NCI-H82 (cell line): ENCODE data around the gene MRO.
"Not testable (repeated sequence)": the region's sequence is repeated elsewhere in the genome, so short reads cannot be mapped to it uniquely, and the experiment has no call there.

ENCODE experiments used
- DNase-seq: peaks from one replicate; lab custom pipeline; 2025; lab: John Stamatoyannopoulos, UW

The MRO gene

DNA sequence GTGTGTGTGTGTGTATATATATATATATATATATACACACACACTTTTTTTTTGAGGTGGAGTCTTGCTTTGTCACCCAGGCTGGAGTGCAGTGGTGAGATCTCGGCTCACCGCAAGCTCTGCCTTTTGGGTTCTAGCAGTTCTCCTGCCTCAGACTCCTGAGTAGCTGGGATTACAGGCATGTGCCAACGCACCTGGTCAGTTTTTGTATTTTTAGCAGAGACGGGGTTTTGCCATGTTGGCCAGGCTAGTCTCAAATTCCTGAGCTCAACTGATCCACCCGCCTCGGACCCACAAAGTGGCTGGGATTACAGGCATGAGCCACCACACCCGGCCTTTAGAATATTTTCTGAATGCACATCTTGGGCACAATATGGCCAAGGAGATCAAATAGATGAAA is 13.7 kb upstream of the MRO start:
- not testable (repeated sequence) for DNase-seq

DNA sequence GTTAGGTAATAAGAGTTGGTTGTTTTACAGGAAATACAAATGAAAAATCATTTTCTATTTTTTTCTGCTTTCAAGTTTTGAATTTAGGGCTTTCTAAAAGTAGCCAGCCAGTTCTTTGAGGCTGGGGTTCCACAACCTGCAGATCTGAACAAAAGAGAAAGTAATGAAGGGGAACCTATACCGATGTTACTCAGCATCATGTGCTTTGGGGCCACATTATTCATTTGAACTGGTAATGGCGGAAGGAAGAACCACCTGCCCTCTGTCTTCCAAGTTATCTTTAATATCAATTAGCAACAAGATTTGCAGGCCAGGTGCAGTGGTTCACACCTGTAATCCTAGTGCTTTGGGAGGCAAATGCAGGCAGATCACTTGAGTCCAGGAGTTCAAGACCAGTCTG is 12.9 kb upstream of the MRO start:
- DNase-seq, result no peak

DNA sequence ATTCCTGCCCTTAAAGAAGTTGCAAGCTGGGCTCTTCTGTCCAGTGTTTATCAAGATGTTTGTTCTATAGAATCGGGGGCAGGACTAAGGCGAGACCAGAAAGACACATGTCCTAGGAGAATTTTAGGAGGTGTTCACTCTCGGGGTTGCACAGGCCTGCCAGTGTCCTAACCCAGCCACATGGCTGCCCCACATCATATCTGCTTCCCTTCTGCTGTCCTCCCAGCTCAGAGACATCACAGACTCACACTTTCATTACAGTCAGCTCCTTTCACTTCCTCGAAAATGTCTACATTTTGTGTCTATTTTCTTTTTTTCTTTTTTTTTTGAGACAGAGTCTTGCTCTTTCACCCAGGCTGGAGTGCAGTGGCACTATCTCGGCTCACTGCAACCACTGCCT is 10.7 kb upstream of the MRO start:
- no peak for DNase-seq

DNA sequence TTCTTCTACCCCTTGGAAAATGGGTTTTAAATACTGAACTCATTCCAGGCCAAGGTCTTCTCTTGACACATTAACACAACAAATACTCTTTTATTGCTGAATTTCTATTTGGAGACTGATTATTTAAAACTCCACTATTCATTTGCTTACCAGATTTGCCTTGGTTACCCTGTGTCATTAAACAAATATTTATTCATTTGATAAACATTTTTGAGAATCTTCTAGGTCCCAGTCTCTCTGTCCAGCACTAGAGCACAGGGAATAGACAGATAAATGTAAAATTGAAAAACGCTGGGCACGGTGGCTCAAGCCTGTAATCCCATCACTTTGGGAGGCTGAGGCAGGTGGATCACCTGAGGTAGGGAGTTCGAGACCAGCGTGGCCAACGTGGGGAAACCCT is 9.8 kb upstream of the MRO start:
- DNase-seq, result no peak

DNA sequence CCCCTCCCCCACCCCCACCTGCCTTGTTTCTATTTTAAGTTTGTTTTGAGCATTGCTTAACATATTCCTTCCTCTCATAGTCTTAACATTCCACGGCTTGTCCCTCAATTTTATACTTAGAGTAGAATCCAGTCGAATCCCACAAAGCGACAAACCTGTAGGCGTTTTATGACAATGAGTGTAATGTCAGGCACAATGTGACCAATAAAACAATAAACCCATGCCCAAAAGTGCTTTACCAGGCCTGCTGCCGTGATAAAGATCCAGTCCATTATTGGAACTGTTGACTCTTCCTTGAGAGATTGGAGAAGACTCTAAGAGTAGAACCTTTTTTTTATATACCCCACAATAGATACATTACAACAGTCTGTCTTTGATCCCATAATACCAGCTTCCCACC is 6.2 kb upstream of the MRO start:
- DNase-seq, result no peak

DNA sequence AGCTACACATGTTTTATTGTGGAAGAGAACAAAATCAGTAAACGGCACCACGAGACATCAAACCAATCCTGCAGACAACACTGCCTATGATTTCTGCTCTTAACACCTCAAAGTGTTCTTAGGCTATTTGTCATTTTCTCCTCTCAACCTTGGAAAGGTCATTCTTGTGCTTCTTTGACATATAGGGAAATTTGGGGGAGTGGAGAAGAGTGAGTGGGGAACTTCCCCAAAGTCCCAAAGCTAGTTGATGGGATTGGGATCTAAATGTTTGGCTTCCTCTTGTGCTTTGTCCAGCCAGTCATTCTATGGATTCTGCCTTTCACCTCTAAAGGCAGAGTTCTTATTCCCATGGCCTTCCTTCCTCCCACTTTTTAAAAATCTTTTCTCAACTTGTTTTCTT is 5.8 kb upstream of the MRO start:
- no peak for DNase-seq

DNA sequence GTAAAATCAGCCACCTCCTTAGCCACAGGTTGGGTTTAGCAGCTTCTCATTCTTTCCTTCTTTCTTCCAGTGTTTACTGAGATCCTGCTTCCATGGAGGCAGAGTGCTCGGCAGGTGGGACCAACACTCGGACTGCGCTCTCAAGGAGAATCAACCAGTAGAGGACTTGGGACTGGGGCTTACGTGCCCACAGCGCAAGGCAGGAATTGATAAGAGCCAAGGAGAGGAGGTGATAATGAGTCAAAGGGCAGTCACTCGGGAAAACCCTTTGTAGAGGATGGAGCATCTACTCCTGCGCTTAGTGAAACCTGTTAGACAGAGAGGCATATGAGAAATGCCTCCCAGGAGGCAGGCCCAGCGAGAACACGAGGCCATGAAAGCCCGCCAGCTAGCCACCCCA is 2.9 kb upstream of the MRO start:
- DNase-seq, result no peak

DNA sequence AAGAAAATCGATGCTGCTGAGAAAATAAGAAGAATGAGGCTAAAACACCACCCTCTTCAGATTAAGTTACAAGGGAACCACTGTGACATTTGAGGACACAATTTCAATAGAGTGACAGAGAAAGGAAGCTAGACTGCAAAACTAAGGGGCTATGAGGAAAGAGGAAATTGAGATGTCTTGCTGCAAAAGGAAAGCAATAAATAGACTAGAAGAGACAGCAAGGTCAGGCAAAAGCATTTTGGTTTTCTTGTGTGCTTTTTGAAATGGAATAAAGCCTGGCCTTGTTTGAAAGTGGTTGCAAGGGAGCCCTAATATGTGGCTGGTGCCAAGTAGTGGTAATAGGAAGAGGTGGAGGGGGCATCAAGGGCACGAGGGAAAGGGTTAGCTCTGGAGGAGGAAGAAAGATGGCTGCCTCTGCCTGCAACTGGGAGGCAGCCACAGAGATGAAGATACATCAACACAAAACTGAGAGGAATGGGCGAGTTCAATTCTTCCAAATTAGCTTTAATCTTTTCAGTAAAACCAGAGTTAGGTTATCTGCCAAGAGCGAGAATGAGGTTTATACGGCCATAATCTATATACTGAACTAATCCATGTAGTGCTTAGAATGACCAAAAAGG is 1.2 kb upstream of the MRO start:
- DNase-seq, result peak; percentile 34

DNA sequence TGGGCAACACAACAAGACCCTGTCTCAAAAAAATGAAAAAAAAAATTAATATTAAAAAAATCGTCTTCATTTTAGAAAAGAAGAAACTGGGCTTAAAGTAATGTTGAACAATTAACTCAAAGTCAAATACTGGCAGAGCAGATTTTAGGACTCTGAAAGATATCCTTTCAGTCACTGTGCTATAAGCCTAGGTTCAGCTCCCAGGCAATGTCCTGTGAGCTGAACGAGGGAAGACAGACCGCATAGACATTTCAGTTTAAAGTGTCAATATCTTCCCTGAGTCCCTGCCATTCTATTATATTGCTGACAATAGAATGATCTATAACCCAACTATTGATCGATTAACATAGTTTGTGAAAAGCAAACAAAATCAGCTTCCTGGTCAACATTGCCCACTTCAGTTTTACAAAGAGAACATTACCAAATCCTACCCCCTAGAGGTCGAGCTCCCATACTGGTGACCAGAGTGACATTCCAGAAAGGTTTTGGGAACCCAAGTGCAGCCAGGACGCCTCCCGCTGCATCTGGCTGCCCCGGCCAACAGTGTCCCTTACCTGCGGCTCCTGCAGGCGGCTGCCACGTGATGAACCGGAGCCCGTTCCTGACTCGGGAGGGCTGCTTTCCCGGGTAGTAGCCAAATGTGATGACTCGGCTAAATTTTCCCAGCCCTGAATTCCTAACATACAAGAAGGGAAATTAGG is 639 bp downstream of the MRO start:
- DNase-seq, result peak; percentile 54

DNA sequence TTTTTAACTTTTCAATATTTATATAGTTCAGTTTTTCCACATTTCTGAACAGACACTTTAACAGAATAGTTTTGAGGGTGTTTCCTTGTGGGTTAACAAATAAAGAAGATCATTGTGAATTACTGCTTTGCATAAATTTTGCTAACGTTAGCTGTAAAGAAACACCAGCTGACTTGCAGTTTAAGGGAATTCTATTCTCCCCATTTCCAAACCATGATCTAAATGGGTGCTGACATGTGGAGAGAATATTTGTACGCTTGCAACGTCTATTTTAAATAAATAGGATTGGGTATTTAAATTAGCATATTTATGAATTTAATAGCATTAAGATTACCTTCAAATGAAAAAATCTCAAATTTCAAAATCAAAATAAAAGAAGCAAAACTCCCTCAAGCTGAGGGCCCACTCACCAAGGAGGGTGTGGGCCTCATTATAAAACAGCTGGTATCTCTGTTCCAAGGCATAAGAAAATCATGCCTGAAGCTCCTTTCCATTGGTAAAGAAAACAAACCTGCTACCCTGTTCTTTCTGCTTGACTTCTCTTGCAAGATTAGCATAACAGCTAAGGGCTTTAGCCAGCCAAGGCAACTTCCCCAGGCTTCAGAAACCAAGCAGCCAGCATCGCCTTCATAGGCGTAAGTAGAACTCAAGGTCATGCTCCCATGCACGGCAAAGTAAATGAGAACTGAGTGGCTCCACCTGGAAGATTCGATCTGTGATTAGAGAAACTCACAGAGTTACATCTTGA is 3.2 kb downstream of the MRO start:
- DNase-seq, result no peak

DNA sequence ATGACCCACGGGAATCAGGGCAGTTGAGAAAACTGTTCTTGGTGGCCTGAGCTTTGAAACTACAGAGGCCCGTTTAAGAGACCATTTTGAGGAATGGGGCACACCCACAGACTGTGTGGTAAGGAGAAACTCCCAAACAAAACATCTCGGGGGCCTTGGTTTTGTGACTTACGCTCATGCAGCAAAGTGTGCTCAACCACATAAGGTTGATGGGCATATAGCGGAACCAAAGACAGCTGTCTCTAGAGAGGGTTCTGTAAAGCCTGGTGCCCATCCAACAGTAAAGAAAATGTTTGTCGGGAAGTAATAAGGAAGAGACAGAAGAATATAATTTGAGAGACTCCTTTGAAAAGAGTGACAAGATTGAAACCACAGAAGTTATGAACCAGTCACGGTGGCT is 5.4 kb downstream of the MRO start:
- DNase-seq, result no peak

DNA sequence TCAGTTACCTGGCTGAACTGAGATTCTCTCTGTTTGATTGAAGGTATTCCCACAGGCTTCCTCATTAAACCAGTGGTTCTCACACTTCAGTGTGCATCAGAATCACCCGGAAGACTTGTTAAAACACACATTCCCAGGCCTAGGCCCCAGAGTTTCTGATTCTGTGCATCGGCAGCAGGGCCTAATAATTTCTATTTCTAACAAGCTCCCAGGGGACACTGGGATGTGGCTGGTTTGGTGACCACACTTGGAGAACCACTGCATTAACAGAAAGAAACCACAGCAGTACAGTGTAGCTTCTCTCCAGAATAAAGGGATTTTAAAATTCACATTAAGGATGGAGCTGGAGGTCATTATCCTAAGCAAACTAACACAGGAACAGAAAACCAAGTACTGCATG is 6.5 kb downstream of the MRO start:
- DNase-seq, result no peak

DNA sequence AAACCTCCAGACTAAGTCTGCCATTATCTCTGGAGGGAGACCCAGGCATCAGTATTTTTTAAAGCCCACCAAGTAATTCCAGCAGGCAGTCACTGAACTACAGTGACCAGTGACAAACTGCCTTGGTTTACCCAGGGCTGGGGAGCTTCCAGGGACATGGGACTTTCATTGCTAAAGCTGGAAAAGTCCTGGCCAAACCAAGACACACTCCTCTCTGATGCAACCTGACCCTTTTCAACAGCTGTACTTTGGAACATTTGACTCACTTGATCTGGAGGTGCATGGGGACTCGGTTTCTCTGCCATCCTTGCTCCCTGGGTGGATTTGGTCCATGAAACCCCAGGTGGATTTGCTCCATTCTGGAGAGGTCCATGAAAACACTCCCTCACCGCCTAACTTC is 7.0 kb downstream of the MRO start:
- no peak for DNase-seq

DNA sequence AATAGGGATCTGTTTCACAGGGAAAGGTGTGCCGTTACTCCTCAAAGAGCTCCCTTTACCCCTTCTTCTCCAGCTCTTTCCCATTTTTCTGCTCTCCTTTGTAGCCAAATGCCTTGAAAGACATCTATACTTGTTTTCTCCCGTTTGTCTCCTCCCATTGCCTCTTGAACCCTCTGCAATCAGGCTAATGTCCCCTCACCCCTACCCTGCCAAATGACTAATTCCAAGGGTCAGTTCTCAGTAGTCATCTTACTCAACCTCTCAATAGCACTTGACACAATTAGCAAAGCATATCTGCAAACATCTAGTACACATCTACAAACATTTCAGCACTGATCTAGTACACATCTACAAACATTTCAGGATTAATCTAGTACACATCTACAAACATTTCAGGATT is 12.6 kb downstream of the MRO start:
- no peak for DNase-seq

DNA sequence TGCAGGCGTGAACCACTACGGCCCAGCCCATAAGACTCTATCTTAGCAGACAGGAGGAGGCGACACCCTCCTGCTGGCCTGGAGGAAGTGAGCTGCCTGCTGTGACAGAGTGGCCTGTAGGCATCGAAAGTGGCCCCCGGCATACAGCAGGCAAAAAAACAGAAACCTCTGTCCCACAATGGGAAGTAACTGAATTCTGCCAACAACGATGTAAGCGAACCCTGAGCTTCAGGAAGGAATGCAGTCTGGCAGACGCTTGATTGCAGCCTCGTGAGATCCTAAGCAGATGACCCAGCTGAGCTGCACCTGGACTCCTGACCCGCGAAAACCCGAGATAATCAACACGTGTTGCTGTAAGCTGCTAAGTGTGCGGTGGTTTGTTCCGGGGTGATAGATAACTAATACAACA is 13.6 kb downstream of the MRO start:
- DNase-seq, result peak; percentile 27

DNA sequence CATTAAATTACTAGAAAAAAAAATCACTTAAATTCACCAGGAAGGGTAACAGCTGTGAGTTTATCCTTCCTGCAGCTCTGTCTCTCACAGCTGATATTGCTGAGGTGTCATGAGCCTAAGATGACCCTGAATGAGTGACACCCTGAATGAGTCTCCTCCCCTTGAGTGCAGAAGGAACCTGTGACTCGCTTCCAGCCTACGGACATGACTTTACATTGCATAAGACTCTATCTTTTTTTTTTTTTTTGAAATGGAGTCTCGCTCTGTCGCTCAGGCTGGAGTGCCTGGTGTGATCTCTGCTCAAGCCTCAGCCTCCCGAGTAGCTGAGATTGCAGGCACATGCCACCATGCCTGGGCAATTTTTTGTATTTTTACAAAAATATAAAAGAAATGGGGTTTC is 14.1 kb downstream of the MRO start:
- no peak for DNase-seq

DNA sequence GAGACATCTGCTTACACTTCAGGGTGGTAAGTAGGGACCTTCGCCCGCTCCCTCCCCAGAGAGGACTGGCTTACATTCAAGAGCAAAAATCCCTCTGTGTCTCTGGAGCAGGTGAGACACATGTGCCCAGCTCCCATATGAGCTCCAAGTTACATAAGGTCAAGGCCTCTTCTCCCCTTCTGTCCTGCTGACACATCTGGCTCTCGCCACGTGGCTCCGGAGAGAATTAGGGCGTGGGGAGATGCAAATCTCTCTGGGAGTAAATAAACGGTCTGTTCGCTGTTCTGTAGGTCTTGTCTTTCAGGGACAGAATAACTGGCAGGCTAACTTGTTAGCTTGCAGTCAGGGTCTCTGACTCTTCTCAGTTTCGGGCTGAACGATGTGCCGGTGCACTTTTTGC is 16.2 kb downstream of the MRO start:
- peak; percentile 41 for DNase-seq

DNA sequence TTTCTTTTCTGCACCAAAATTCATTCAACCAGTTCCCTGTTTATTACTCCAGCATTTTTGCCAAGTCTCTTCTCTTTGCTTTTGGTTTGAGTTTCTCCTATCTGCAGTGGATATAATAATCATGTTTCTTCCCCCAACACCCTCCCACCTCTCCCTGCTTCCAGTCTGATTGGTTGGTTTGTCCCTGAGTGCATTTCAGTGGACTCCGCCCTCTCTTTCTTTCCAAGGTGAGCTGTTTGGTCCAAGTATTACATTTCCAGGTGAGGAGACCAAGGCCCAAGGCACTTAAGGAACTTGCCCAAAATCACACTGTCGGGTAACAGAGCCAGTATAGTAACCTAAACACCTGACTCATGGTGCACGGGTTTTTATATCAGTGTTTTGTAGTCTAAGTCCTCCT is 17.7 kb downstream of the MRO start:
- no peak for DNase-seq

DNA sequence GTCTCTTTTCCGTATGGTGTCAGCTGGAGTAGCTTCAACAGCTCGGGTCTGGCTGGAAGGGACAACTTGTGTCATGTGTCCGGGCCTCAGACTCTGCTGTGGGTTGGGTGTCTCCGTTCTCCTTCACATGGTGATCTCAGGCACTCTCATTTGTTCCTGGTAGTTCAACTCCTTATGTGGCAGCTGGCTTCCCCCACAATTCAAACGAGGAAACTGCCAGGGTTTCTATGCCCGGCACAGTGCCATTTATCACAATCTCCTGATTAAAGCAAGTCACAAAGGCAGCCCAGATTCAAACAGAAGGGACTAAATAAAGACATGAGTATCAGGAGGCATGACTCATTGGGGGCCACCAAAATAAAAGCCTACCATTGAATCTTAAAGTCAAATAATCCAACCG is 22.7 kb downstream of the MRO start:
- no peak for DNase-seq

DNA sequence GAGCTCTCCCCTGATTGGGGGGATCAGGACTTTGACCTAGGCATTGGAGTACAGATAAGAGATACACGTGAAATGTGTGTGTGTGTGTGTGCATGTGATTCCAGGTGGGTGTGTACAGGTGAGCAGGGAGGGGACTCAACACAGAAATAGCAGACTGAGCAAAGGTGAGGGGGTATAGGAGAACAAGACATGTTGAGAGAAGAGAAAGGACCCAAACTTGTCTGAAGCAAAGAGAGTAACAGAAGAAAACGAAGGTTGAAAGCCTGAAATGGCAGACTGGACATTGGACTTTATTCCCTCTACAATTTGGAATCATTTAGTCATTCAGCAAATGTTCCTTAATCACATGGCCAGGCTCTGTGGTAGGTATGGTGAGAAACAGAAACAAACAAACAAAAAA is 23.3 kb downstream of the MRO start:
- DNase-seq, result no peak

DNA sequence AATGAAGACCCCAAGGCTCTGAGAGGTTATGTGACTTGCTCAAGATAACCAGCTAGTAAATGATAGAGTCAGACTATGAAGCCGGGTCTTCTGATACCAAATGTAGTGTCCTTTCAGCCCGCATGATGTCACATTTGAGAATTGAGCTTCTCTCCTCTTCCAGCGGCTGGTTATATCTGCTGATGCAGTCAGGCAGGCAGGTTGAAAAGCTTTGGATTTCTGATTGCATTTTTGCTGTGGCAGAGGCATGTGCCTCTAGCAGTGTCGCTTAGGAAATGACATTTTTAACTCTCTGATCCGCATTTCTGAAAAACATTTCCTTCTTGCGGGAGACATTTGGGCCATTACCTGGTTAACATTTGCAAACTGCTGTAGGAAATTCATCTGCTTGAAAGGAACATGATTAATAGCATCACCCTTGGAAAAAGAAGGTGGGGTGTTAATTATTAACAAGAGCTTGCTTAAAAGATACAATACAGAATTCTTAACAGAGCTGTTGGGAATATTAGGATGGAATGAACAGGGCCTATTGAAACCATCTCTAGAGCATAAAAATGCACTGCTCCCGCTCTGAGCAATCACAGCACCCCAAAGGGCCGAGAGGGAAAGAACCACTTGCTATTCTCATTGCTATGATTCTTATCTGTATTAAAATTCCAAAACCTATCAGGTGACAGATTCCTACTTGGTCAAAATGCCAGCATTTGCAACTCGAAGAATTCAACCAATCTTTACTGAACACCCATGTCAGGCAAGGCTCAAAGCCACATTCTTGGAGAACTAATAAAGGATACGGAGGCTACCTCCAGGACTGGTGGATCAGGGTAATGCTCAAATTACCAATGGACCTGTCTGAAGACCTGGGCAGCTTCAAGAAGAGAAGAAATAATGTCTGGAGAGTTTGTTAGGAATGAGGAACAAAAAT is 25.9 kb downstream of the MRO start:
- DNase-seq, result no peak

DNA sequence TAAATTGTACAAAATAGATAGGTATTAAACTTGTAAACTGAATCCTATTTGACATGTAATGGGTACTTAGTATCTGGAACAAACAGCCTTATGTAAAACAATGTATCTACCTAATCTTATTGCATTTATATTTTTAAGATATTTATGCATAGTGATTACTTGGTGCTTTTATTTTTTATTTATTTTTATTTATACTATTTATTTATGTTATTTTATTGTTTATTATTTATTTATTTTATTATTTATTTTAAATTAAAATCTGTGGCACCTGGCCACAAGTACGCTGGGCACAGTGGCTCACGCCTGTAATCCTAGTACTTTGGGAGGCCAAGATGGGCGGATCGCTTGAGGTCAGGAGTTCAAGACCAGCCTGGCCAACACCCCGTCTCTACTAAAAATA is 26.9 kb downstream of the MRO start:
- DNase-seq, result no peak
